Uterus (tissue), 4 donors: ENCODE data around the gene FRK. TPM values are rescaled to one million over a fixed set of nuclear protein-coding genes. Genes with fewer than 3 reads are reported as not detected.
"Not testable (repeated sequence)": the region's sequence is repeated elsewhere in the genome, so short reads cannot be mapped to it uniquely, and the experiment has no call there.

ENCODE experiments used
- DNase-seq, 2 donors: peaks; one replicate each; pipeline ENCODE4 v3.0.0-alpha.2; 2019 to 2020
- H3K27ac ChIP-seq, 2 donors: fragments of 200-600 bp; sonication (generic); 1 replicate in 1 of 2; 2 replicates in 1 of 2; pipeline ENCODE4 v1.5.1; 2016 to 2018
- H3K27me3 ChIP-seq, 2 donors: fragments of 200-600 bp; sonication (generic); one replicate each; pipeline ENCODE4 v1.5.1; 2018 to 2019; ENCODE audit warnings: control low read depth in 1 of 2
- H3K36me3 ChIP-seq, 2 donors: fragments of 200-600 bp; sonication (generic); one replicate each; pipeline ENCODE4 v1.5.1; 2019; ENCODE audit warnings: control low read depth in 1 of 2
- H3K4me1 ChIP-seq, 2 donors: fragments of 200-600 bp; sonication (generic); one replicate each; pipeline ENCODE4 v1.5.1; 2018 to 2019; ENCODE audit warnings: control low read depth in 1 of 2
- H3K4me3 ChIP-seq, 2 donors: fragments of 200-600 bp; sonication (generic); 1 replicate in 1 of 2; 2 replicates in 1 of 2; pipeline ENCODE4 v1.5.1; 2018 to 2019; ENCODE audit warnings: mild to moderate bottlenecking in 1 of 2
- H3K9me3 ChIP-seq, 2 donors: fragments of 200-600 bp; sonication (generic); one replicate each; pipeline ENCODE4 v1.5.1; 2019; ENCODE audit warnings: control low read depth in 1 of 2
- POLR2A ChIP-seq, 2 donors: fragments of 450-650 bp; IDR thresholded peaks; one replicate each; pipeline ENCODE4 v1.6.1; 2016; ENCODE audit warnings: antibody characterized with exemption in 2 of 2, mild to moderate bottlenecking in 1 of 2, moderate library complexity in 1 of 2
- intact Hi-C: fragments of 100-400 bp; cut with DNase I; formaldehyde crosslinking; loops from one replicate; pipeline ENCODE4 v1.15.1; 2023; ENCODE audit warnings: low total_unique reads
- total RNA-seq, 4 donors: library from RNA; depleted of rRNA in 3 of 4; stranded (reverse); fragments of >200 nt in 3 of 4; gene quantifications; one replicate each; pipeline versions ENCODE4 v1.1.0 to v1.2.4, GENCODE V29; 2014 to 2023
- TF ChIP-seq, protein P1 (sequence below), 4 experiments: fragments of 200-600 bp in 2 of 4; fragments of 450-650 bp in 2 of 4; sonication (generic) in 2 of 4; IDR thresholded peaks; one replicate each; pipeline ENCODE4 v1.5.1; 2016 to 2019; ENCODE audit warnings: antibody characterized with exemption in 4 of 4, mild to moderate bottlenecking in 2 of 4, moderate library complexity in 1 of 4
- donor health status: DM: yes; HTN: yes; CAD: no.

The FRK gene
- total RNA-seq, 4 donors from 2014 or later, result 1.8 to 8.2 (median 2.3) TPM

DNA sequence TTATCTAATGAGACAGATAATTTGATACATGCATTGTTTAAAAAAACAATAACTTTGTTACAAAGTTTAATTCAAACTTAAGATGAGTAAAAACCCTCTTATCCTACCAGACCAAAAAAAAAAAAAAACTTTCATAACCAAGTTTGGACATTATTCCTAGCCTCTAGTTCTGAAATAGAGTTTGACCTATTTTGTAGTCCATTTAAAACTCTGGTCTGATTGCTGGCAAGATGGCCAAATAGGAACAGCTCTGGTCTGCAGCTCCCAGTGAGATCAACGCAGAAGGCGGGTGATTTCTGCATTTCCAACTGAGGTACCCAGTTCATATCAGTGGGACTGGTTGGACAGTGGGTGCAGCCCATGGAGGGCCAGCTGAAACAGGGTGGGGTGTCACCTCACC is 125.9 kb downstream of the FRK start:
- Histone ChIP-seq H3K27ac (no peak overlapping the region), H3K36me3 (no peaks in the 10 kb centered on the region), H3K27me3 (no peaks in the 10 kb centered on the region), H3K4me1 (no peaks in the 10 kb centered on the region), H3K4me3 (no peak overlapping the region), H3K9me3 (no peaks in the 10 kb centered on the region)
- no peak for TF ChIP-seq POLR2A (IDR thresholded peaks at IDR 0.05)
- TF ChIP-seq, protein P1, sequence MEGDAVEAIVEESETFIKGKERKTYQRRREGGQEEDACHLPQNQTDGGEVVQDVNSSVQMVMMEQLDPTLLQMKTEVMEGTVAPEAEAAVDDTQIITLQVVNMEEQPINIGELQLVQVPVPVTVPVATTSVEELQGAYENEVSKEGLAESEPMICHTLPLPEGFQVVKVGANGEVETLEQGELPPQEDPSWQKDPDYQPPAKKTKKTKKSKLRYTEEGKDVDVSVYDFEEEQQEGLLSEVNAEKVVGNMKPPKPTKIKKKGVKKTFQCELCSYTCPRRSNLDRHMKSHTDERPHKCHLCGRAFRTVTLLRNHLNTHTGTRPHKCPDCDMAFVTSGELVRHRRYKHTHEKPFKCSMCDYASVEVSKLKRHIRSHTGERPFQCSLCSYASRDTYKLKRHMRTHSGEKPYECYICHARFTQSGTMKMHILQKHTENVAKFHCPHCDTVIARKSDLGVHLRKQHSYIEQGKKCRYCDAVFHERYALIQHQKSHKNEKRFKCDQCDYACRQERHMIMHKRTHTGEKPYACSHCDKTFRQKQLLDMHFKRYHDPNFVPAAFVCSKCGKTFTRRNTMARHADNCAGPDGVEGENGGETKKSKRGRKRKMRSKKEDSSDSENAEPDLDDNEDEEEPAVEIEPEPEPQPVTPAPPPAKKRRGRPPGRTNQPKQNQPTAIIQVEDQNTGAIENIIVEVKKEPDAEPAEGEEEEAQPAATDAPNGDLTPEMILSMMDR (IDR thresholded peaks at IDR 0.05), result no peak
- no peak for DNase-seq
- intact Hi-C loops, result no loop called here

GRCh38 chr6:115934145-115934544 is 126.5 kb downstream of the FRK start:
- TF ChIP-seq, protein P1 (IDR thresholded peaks at IDR 0.05), result no peak
- no peak for TF ChIP-seq POLR2A (IDR thresholded peaks at IDR 0.05)
- Histone ChIP-seq H3K27ac (no peak overlapping the region), H3K27me3 (no peaks in the 10 kb centered on the region), H3K4me3 (no peak overlapping the region), H3K4me1 (no peaks in the 10 kb centered on the region), H3K9me3 (no peaks in the 10 kb centered on the region), H3K36me3 (no peaks in the 10 kb centered on the region)
- intact Hi-C loops, result no loop called here
- no peak for DNase-seq

DNA sequence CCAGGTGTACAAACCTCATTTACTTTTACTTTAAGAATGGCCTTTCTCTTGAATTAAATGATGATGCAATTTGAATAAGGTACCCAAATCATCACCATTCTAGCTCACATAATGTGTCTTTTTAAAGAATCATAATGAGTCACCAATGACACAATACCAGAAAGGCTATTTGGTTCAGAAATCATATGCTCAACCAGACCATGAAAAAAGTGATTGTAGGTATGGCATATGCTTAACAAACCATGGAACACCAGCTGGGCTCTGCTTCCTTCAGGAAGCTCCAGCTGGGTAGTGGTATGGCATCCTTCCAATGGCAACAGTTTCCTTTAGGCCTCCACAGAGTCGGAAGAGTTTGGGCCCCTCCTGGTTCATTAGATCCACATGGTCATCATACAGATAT is 128.2 kb downstream of the FRK start:
- no peaks in the 10 kb centered on the region for H3K9me3 ChIP-seq
- H3K27ac ChIP-seq, result no peak overlapping the region
- no peak for DNase-seq
- H3K36me3 ChIP-seq, result no peaks in the 10 kb centered on the region
- intact Hi-C loops, result no loop called here
- no peak overlapping the region for H3K4me3 ChIP-seq
- H3K27me3 ChIP-seq, result no peaks in the 10 kb centered on the region
- no peaks in the 10 kb centered on the region for H3K4me1 ChIP-seq
- TF ChIP-seq, protein P1 (IDR thresholded peaks at IDR 0.05), result no peak
- no peak for TF ChIP-seq POLR2A (IDR thresholded peaks at IDR 0.05)

DNA sequence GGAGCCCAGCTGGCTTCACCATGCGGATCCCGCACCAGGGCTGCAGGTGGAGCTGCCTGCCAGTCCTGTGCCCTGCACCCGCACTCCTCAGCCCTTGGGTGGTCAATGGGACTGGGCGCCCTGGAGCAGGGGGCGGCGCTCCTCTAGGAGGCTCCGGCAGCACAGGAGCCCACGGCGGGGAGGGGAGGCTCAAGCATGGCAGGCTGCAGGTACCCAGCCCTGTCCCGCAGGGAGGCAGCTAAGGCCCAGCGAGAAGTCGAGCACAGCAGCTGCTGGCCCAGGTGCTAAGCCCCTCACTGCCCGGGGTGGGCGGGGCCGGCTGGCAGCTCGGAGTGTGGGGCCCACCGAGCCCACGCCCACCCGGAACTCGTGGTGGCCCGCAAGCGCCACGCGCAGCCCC is 132.7 kb downstream of the FRK start:
- H3K36me3 ChIP-seq, H3K9me3 ChIP-seq, H3K27ac ChIP-seq, DNase-seq, H3K27me3 ChIP-seq, H3K4me3 ChIP-seq, intact Hi-C loops, H3K4me1 ChIP-seq: not testable (repeated sequence)

- no peaks in the 10 kb centered on the region for H3K4me1 ChIP-seq
- H3K9me3 ChIP-seq, result no peaks in the 10 kb centered on the region
- intact Hi-C loops, result no loop called here
- TF ChIP-seq, protein P1 (IDR thresholded peaks at IDR 0.05), result no peak
- no peak for TF ChIP-seq POLR2A (IDR thresholded peaks at IDR 0.05)
- H3K27ac ChIP-seq, result no peak overlapping the region
- no peak overlapping the region for H3K4me3 ChIP-seq
- DNase-seq, result no peak
- H3K27me3 ChIP-seq, result no peaks in the 10 kb centered on the region
- H3K36me3 ChIP-seq, result no peaks in the 10 kb centered on the region
Observed at GRCh38 chr6:115922971-115923370, 137.7 kb downstream of the FRK start.

DNA sequence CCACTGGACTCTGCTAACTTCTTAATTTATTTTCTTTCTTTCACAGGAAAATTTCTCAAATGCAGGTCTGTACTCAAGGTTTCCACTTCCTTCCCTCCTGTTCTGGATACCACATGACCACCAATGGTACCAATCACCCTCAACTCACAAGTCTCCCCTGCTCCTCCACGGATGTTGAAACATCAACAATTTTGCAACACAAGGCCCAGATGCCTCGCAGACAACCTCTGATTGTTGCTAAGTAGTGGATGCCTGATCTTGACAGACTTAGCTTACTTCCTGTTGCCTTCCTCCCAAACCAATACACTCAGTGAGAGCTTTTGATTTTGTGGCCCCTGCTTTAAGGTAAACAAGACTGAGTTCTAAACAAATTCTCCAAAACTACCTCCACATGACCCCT is 146.6 kb downstream of the FRK start:
- TF ChIP-seq, protein P1 (IDR thresholded peaks at IDR 0.05), result no peak
- TF ChIP-seq POLR2A (IDR thresholded peaks at IDR 0.05), result no peak
- Histone ChIP-seq H3K9me3 (no peaks in the 10 kb centered on the region), H3K27ac (no peak overlapping the region), H3K27me3 (no peaks in the 10 kb centered on the region), H3K4me3 (no peak overlapping the region), H3K4me1 (no peaks in the 10 kb centered on the region), H3K36me3 (no peaks in the 10 kb centered on the region)
- no peak for DNase-seq
- intact Hi-C loops, result no loop called here
